GM19351 (cell line): ENCODE measurements around the gene ZNF607.

ENCODE experiments used
- ATAC-seq: cut with Tn5 transposase; IDR thresholded peaks from one replicate; pipeline ENCODE4 v1.9.1; 2021; ENCODE audit warnings: mild to moderate bottlenecking, moderate library complexity; ENCODE audit not compliant: unreplicated experiment

Gene ZNF607

GRCh38 chr19:37654629-37655300, 64.8 kb downstream of the ZNF607 start:
- ATAC-seq = peak; percentile 32

GRCh38 chr19:37654118-37654517, 65.4 kb downstream of the ZNF607 start:
- no peak for ATAC-seq
